ENCODE data around the gene BABAM1. TPM values are rescaled to one million over a fixed set of nuclear protein-coding genes. Genes with fewer than 3 reads are reported as not detected.

The BABAM1 gene
- total and polyA plus RNA-seq, 9 of the 15 experiments (the other 6 are each of a cell fraction or from before 2014, with no cell fraction given) = 14.7 to 160 (median 113) TPM

DNA sequence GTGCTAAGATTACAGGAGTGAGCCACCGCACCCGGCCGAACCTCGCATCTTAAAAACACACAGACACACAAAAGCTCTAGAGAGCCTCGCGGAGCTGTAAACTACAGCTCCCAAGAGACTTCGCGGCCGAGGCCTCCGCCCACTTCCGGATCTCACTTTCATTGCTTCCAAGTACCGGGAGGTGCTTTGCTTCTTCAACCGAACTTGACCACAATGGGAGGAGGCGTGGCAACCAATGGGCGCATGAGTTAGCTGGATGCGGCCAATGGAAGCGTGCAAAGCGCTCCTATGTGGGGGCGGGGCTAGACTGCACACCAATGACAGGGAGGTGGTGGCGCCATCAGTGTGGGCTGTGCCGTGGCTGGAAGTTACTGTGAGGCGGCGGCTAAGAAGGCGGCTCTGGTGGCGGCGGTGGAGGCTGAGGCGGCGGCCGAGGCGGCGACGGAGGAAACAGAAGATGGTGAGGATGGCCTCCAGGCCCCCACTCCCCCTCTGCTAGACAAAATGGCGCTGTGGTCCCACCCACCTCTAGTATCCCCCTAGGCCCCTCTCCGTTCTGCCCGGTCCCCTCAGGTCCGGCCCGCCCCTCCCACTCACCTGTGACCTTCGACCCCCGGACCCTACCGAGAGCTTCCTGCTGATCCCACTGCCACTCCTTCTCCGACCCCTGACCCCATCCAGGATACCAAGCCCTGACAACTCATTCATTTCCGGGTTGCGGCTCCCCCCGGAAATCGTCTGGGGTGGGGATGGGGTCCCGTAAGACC lies 42.1 kb downstream of the BABAM1 start, which contains the start of gene DDA1 (continued):
- TF ChIP-seq TBP (optimal IDR thresholded peaks at IDR 0.05; ENCODE audit: low read depth, low read length) = peak; percentile 96
- TF ChIP-seq FOSL1 (tag; conservative IDR thresholded peaks at IDR 0.05) = no peak
- TF ChIP-seq KHSRP (IDR thresholded peaks at IDR 0.05) = no peak
- no peak for TF ChIP-seq PTBP1 (IDR thresholded peaks at IDR 0.05; ENCODE audit: low read depth, low read length)
- TF ChIP-seq MTA2 (IDR thresholded peaks at IDR 0.05; ENCODE audit: low read depth) = peak; percentile 74
- TF ChIP-seq DMBX1 (CRISPR knock-in tag; IDR thresholded peaks at IDR 0.05; ENCODE audit: borderline replicate concordance) = no peak
- no peak for TF ChIP-seq MGA (IDR thresholded peaks at IDR 0.05)
- no peak for TF ChIP-seq ZNF134 (CRISPR knock-in tag; conservative IDR thresholded peaks at IDR 0.05)
- TF ChIP-seq, protein P1, sequence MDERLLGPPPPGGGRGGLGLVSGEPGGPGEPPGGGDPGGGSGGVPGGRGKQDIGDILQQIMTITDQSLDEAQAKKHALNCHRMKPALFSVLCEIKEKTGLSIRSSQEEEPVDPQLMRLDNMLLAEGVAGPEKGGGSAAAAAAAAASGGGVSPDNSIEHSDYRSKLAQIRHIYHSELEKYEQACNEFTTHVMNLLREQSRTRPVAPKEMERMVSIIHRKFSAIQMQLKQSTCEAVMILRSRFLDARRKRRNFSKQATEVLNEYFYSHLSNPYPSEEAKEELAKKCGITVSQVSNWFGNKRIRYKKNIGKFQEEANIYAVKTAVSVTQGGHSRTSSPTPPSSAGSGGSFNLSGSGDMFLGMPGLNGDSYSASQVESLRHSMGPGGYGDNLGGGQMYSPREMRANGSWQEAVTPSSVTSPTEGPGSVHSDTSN (CRISPR knock-in tag; IDR thresholded peaks at IDR 0.05; ENCODE audit: low read depth) = no peak
- TF ChIP-seq, protein P1 (tag; conservative IDR thresholded peaks at IDR 0.05; ENCODE audit: low read depth) = no peak

All from K562 (cell line).